OCI-LY1 (cell line): ENCODE data around the gene SLCO2A1.

Source experiments
- H2AFZ ChIP-seq: fragments of 200-600 bp; sonication (generic), shearing (Covaris generic); 2 replicates; pipeline ENCODE4 v1.6.0; 2014; ENCODE audit warnings: antibody characterized with exemption, mild to moderate bottlenecking, low read length
- H3F3A ChIP-seq: fragments of 200-600 bp; sonication (generic), shearing (Covaris generic); 2 replicates; pipeline ENCODE4 v1.6.0; 2014; ENCODE audit warnings: mild to moderate bottlenecking, antibody characterized with exemption, low read length, moderate library complexity; ENCODE audit not compliant: insufficient read depth
- H3K27ac ChIP-seq: fragments of 200-600 bp; sonication (generic); 2 replicates; pipeline ENCODE4 v1.5.1; 2014; ENCODE audit warnings: low read length, mixed run types, mild to moderate bottlenecking, low read depth; ENCODE audit not compliant: poor library complexity, severe bottlenecking
- H3K27me3 ChIP-seq: fragments of 200-600 bp; sonication (generic); 2 replicates; pipeline ENCODE4 v1.6.0; 2014; ENCODE audit warnings: antibody characterized with exemption, mild to moderate bottlenecking, low read length, moderate library complexity; ENCODE audit not compliant: insufficient read depth
- H3K36me3 ChIP-seq: fragments of 200-600 bp; sonication (generic); 2 replicates; pipeline ENCODE4 v1.6.1; 2014; ENCODE audit warnings: mild to moderate bottlenecking, antibody characterized with exemption, low read length, moderate library complexity, mixed read lengths; ENCODE audit not compliant: insufficient read depth
- H3K4me1 ChIP-seq: fragments of 200-600 bp; sonication (generic); 2 replicates; pipeline ENCODE4 v1.5.1; 2014; ENCODE audit warnings: mild to moderate bottlenecking, low read length, moderate library complexity; ENCODE audit not compliant: insufficient read depth, severe bottlenecking
- H3K4me2 ChIP-seq: fragments of 200-600 bp; sonication (generic), shearing (Covaris generic); 2 replicates; pipeline ENCODE4 v1.6.1; 2014; ENCODE audit warnings: low read length
- H3K4me3 ChIP-seq: fragments of 200-600 bp; sonication (generic); 2 replicates; pipeline ENCODE4 v1.5.1; 2014; ENCODE audit warnings: low read length, low read depth, mild to moderate bottlenecking, mixed read lengths; ENCODE audit not compliant: poor library complexity, severe bottlenecking
- H3K79me2 ChIP-seq: fragments of 200-600 bp; shearing (Covaris generic); 2 replicates; pipeline ENCODE4 v1.6.1; 2016; ENCODE audit warnings: mixed run types, low read length, mixed read lengths; ENCODE audit not compliant: insufficient read depth
- H3K9ac ChIP-seq: fragments of 200-600 bp; sonication (generic), shearing (Covaris generic); 2 replicates; pipeline ENCODE4 v1.6.1; 2014; ENCODE audit warnings: mild to moderate bottlenecking, low read length, mixed read lengths
- H3K9me2 ChIP-seq: fragments of 200-600 bp; sonication (generic), shearing (Covaris generic); 2 replicates; pipeline ENCODE4 v1.6.1; 2014; ENCODE audit warnings: low read depth, mild to moderate bottlenecking, low read length, mixed read lengths
- H3K9me3 ChIP-seq: fragments of 200-600 bp; shearing (Covaris generic); 2 replicates; pipeline ENCODE4 v1.6.1; 2014; ENCODE audit warnings: low read length, mixed read lengths
- H4K20me1 ChIP-seq: fragments of 200-600 bp; sonication (generic), shearing (Covaris generic); 2 replicates; pipeline ENCODE4 v1.6.0; 2016; ENCODE audit warnings: mild to moderate bottlenecking, low read length; ENCODE audit not compliant: insufficient read depth
- EZH2 ChIP-seq: fragments of 200-600 bp; sonication (generic), shearing (Covaris generic); IDR thresholded peaks from 2 replicates; pipeline ENCODE4 v1.8.0; 2017; ENCODE audit warnings: borderline replicate concordance, mixed run types, mild to moderate bottlenecking, antibody characterized with exemption, low read length, moderate library complexity, mixed read lengths
- TF ChIP-seq, protein P1 (sequence below): fragments of 200-600 bp; sonication (generic), shearing (Covaris generic); IDR thresholded peaks from 2 replicates; pipeline ENCODE4 v1.5.1; 2017; ENCODE audit warnings: mild to moderate bottlenecking, antibody characterized with exemption, low read length, moderate library complexity, mixed read lengths

Gene SLCO2A1

DNA sequence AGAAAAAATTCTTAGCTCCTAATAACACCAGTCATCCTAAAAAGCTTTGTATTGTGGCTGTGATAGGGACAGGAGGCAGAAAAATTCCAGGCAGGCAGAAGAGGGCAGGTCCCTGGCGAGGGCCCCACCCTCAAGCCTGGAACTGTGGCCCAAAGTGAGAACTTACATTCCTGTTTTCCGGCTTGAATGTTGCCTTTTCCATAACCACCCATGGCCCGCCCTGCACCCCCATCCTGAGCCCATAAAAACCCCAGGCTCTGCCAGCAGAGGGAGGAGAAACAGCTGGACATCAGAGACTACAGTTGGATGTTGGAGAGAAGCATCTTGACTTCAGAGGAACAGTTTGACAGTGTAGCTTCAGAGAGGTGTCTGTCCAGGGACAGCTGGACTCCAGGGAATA is 37.3 kb downstream of the SLCO2A1 start:
- Histone ChIP-seq H3K4me1 (no peaks in the 10 kb centered on the region), H3K4me3 (no peak overlapping the region), H3K27ac (no peak overlapping the region), H2AFZ (no peak overlapping the region), H3K36me3 (no peaks in the 10 kb centered on the region), H3K79me2 (no peaks in the 10 kb centered on the region), H3K9ac (no peak overlapping the region), H3F3A (no peaks in the 10 kb centered on the region), H3K4me2 (no peak overlapping the region), H3K9me2 (no peaks in the 10 kb centered on the region), H3K27me3 (no peaks in the 10 kb centered on the region; the same call in 1 of the 2 replicates), H4K20me1 (no peaks in the 10 kb centered on the region), H3K9me3 (no peaks in the 10 kb centered on the region)
- TF ChIP-seq EZH2 = no peak
- TF ChIP-seq, protein P1, sequence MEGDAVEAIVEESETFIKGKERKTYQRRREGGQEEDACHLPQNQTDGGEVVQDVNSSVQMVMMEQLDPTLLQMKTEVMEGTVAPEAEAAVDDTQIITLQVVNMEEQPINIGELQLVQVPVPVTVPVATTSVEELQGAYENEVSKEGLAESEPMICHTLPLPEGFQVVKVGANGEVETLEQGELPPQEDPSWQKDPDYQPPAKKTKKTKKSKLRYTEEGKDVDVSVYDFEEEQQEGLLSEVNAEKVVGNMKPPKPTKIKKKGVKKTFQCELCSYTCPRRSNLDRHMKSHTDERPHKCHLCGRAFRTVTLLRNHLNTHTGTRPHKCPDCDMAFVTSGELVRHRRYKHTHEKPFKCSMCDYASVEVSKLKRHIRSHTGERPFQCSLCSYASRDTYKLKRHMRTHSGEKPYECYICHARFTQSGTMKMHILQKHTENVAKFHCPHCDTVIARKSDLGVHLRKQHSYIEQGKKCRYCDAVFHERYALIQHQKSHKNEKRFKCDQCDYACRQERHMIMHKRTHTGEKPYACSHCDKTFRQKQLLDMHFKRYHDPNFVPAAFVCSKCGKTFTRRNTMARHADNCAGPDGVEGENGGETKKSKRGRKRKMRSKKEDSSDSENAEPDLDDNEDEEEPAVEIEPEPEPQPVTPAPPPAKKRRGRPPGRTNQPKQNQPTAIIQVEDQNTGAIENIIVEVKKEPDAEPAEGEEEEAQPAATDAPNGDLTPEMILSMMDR = no peak

- H3K4me1 ChIP-seq = no peaks in the 10 kb centered on the region
- no peaks in the 10 kb centered on the region for H3K9me3 ChIP-seq
- no peaks in the 10 kb centered on the region; the same call in 1 of the 2 replicates for H3K27me3 ChIP-seq
- no peaks in the 10 kb centered on the region for H4K20me1 ChIP-seq
- no peaks in the 10 kb centered on the region for H3K79me2 ChIP-seq
- H3K9ac ChIP-seq = no peak overlapping the region
- TF ChIP-seq, protein P1 = no peak
- TF ChIP-seq EZH2 = no peak
- no peak overlapping the region for H2AFZ ChIP-seq
- no peaks in the 10 kb centered on the region for H3F3A ChIP-seq
- H3K27ac ChIP-seq = no peak overlapping the region
- no peak overlapping the region for H3K4me3 ChIP-seq
- no peak overlapping the region for H3K4me2 ChIP-seq
- H3K36me3 ChIP-seq = no peaks in the 10 kb centered on the region
- H3K9me2 ChIP-seq = no peaks in the 10 kb centered on the region
Measured at GRCh38 chr3:133991637-133992036, 38.1 kb downstream of the SLCO2A1 start.

GRCh38 chr3:133991209-133991608 is 38.5 kb downstream of the SLCO2A1 start:
- Histone ChIP-seq H3K4me1 (no peaks in the 10 kb centered on the region), H3K4me2 (no peak overlapping the region)

More at GRCh38 chr3:133991209-133991608, 38.5 kb downstream of the SLCO2A1 start:
- Histone ChIP-seq H3K36me3 (no peaks in the 10 kb centered on the region), H4K20me1 (no peaks in the 10 kb centered on the region), H3K4me3 (no peak overlapping the region), H3F3A (no peaks in the 10 kb centered on the region), H3K9me2 (no peaks in the 10 kb centered on the region), H3K79me2 (no peaks in the 10 kb centered on the region), H3K27me3 (no peaks in the 10 kb centered on the region; the same call in 1 of the 2 replicates), H3K27ac (no peak overlapping the region), H3K9me3 (no peaks in the 10 kb centered on the region), H3K9ac (no peak overlapping the region), H2AFZ (no peak overlapping the region)
- no peak for TF ChIP-seq EZH2
- TF ChIP-seq, protein P1 = no peak
